T-helper 2 cell (primary cell): ENCODE results near the gene SPTBN1.

ENCODE experiments used
- DNase-seq, 5 experiments: peaks; one replicate each; pipeline versions ENCODE4 v3.0.0 to v3.0.0-alpha.2; 2012 to 2022

The SPTBN1 gene

GRCh38 chr2:54615832-54616534, 159.9 kb downstream of the SPTBN1 start:
- DNase-seq: no peak

- DNase-seq: no peak
These were observed 161.3 kb downstream of the SPTBN1 start for GRCh38 chr2:54617409-54617808.

- DNase-seq: no peak
These were observed 162.8 kb downstream of the SPTBN1 start for GRCh38 chr2:54618646-54619565.

GRCh38 chr2:54619660-54620231, 163.6 kb downstream of the SPTBN1 start:
- no peak for DNase-seq

- DNase-seq: no peak
These were observed 164.8 kb downstream of the SPTBN1 start for GRCh38 chr2:54620948-54621347.

- DNase-seq: no peak
These were observed 168.5 kb downstream of the SPTBN1 start for GRCh38 chr2:54624591-54625071.

- DNase-seq: no peak
These were observed 170.0 kb downstream of the SPTBN1 start for GRCh38 chr2:54626131-54626530.

GRCh38 chr2:54626884-54627283, 170.8 kb downstream of the SPTBN1 start:
- no peak for DNase-seq

GRCh38 chr2:54627973-54628372, 171.8 kb downstream of the SPTBN1 start:
- DNase-seq: no peak

GRCh38 chr2:54628418-54628817, 172.3 kb downstream of the SPTBN1 start:
- no peak for DNase-seq

- no peak for DNase-seq
These were observed 172.8 kb downstream of the SPTBN1 start for GRCh38 chr2:54628957-54629356.

GRCh38 chr2:54629390-54629789, 173.3 kb downstream of the SPTBN1 start:
- no peak for DNase-seq

GRCh38 chr2:54629914-54630857, 174.1 kb downstream of the SPTBN1 start:
- DNase-seq: no peak

- DNase-seq: no peak
These were observed 174.9 kb downstream of the SPTBN1 start for GRCh38 chr2:54630858-54631497.

GRCh38 chr2:54631755-54632154, 175.6 kb downstream of the SPTBN1 start:
- no peak for DNase-seq

GRCh38 chr2:54632733-54633692, 176.9 kb downstream of the SPTBN1 start:
- no peak for DNase-seq

- DNase-seq: no peak
These were observed 177.9 kb downstream of the SPTBN1 start for GRCh38 chr2:54634021-54634420.

GRCh38 chr2:54634564-54635511, 178.7 kb downstream of the SPTBN1 start:
- DNase-seq: no peak

GRCh38 chr2:54635554-54636152, 179.5 kb downstream of the SPTBN1 start:
- no peak for DNase-seq
